PFSK-1 (cell line): Measurements from ENCODE around the gene CABP4.

Experiments used
- FOXP2 ChIP-seq: optimal IDR thresholded peaks from 2 replicates; pipeline ENCODE3; 2011; ENCODE audit warnings: borderline replicate concordance, control low read depth, inconsistent platforms; ENCODE audit not compliant: insufficient read depth; ENCODE audit errors: extremely low read length, extremely low read depth
- POLR2AphosphoS5 ChIP-seq: IDR thresholded peaks from 2 replicates; pipeline ENCODE4 v1.6.1; 2012; ENCODE audit warnings: low read depth, mild to moderate bottlenecking, control low read depth, low read length, moderate library complexity
- REST ChIP-seq, 2 experiments: IDR thresholded peaks; 2 replicates each; pipeline versions ENCODE4 v1.6.1 to v1.8.0; 2011 to 2012; ENCODE audit warnings: low read depth in 2 of 2, low read length in 2 of 2, control low read depth in 1 of 2, inconsistent platforms in 1 of 2, mild to moderate bottlenecking in 1 of 2, moderate library complexity in 1 of 2; ENCODE audit not compliant: insufficient read depth in 1 of 2
- SIN3A ChIP-seq: IDR thresholded peaks from 2 replicates; pipeline ENCODE4 v1.6.1; 2012; ENCODE audit warnings: mild to moderate bottlenecking, low read length, moderate library complexity, borderline replicate concordance; ENCODE audit not compliant: insufficient read depth
- TAF1 ChIP-seq: IDR thresholded peaks from 2 replicates; pipeline ENCODE4 v1.6.1; 2012; ENCODE audit warnings: low read length, control low read depth, borderline replicate concordance; ENCODE audit not compliant: insufficient read depth

CABP4 gene

GRCh38 chr11:67408437-67409200, 46.5 kb upstream of the CABP4 start:
- TF ChIP-seq TAF1 (no peak), REST (IDR thresholded peaks at IDR 0.05; ENCODE audit: insufficient read depth in 1 of 2, low read depth in 2 of 2, low read length in 2 of 2) (no peak), SIN3A (no peak), FOXP2 (no peak)

DNA sequence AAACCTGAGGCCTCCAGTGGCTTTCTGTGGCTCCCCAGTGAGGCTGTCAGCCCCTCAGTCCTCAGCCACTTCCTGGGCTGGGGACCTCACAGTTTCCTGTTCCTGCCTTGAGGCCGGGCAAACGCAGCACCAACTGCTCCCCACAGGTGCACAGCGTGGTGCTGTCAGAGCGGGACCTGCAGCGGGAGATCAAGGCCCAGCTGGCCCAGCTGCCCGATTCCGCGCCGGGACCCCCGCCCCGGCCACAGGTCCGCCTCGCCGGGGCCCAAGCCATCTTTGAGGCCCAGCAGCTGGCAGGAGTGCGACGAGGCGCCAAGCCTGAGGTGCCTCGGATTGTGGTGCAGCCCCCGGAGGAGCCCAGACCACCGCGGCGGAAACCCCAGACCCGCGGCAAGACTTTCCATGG, 45.9 kb upstream of the CABP4 start:
- TF ChIP-seq TAF1 (no peak), REST (IDR thresholded peaks at IDR 0.05; ENCODE audit: insufficient read depth in 1 of 2, low read depth in 2 of 2, low read length in 2 of 2) (no peak), SIN3A (no peak), FOXP2 (no peak), POLR2AphosphoS5 (no peak)

GRCh38 chr11:67409781-67410368, 45.3 kb upstream of the CABP4 start:
- TF ChIP-seq REST (IDR thresholded peaks at IDR 0.05; ENCODE audit: insufficient read depth in 1 of 2, low read depth in 2 of 2, low read length in 2 of 2) = no peak
- no peak for TF ChIP-seq SIN3A
- TF ChIP-seq POLR2AphosphoS5 = no peak
- no peak for TF ChIP-seq FOXP2
- TF ChIP-seq TAF1 = no peak

DNA sequence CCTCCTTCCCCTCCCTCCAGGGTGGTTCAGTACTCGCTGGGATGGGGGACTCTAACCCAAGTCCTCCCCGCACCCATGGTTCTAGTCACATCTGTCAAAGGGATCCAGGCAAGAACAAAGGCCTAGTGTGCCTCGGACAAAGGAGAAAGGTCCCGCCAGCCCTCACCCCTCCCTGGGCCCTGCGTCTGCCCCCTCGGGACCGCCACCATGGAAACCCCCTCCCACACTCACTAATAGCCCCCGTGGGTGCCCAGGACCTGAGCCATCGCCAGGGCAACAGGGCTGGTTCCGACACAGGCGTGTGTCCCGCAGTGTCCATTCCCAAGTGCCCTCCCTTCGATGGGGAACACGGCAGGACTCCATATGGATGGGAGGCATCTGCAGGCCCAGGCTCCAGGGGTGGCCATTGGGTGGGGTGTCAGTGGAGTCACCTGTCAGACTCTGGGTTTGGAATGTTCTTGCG, 44.8 kb upstream of the CABP4 start:
- no peak for TF ChIP-seq TAF1
- TF ChIP-seq FOXP2 = no peak
- TF ChIP-seq SIN3A = no peak
- no peak for TF ChIP-seq POLR2AphosphoS5
- no peak for TF ChIP-seq REST (IDR thresholded peaks at IDR 0.05; ENCODE audit: insufficient read depth in 1 of 2, low read depth in 2 of 2, low read length in 2 of 2)
